Neural crest cell (in vitro differentiated cells): ENCODE measurements around the gene FBXO44. TPM values are rescaled to one million over a fixed set of nuclear protein-coding genes. Genes with fewer than 3 reads are reported as not detected.

Experiments used
- DNase-seq: peaks from one replicate; pipeline ENCODE4 v3.0.0; 2021; ENCODE audit warnings: low read depth, mixed read lengths, low spot score
- H3K27ac Mint-ChIP-seq: one replicate; pipeline ENCODE4 v1.8.0; 2021; ENCODE audit warnings: mild to moderate bottlenecking, mixed read lengths; ENCODE audit not compliant: unreplicated experiment
- H3K27me3 Mint-ChIP-seq: 2 replicates; pipeline ENCODE4 v1.8.0; 2021; ENCODE audit warnings: low read depth, mild to moderate bottlenecking, mixed read lengths
- H3K36me3 Mint-ChIP-seq: 2 replicates; pipeline ENCODE4 v1.8.0; 2021; ENCODE audit warnings: low read depth, mild to moderate bottlenecking, mixed read lengths
- H3K4me1 Mint-ChIP-seq: 2 replicates; pipeline ENCODE4 v1.8.0; 2021; ENCODE audit warnings: mixed read lengths
- H3K4me3 Mint-ChIP-seq: one replicate; pipeline ENCODE4 v1.8.0; 2021; ENCODE audit warnings: mild to moderate bottlenecking, mixed read lengths
- H3K9me3 Mint-ChIP-seq: 2 replicates; pipeline ENCODE4 v1.8.0; 2021; ENCODE audit warnings: mixed read lengths
- total RNA-seq: library from RNA; stranded (reverse); gene quantifications from 2 replicates; pipeline ENCODE4 v1.2.1, GENCODE V29; 2021
- TF ChIP-seq, protein P1 (sequence below): fragments of 200-600 bp; sonication (generic); conservative IDR thresholded peaks from 2 replicates; pipeline ENCODE4 v1.5.0; 2021; ENCODE audit warnings: antibody characterized with exemption, mild to moderate bottlenecking

FBXO44 gene
- total RNA-seq, 1 donor from 2014 or later, result 10.7 TPM

DNA sequence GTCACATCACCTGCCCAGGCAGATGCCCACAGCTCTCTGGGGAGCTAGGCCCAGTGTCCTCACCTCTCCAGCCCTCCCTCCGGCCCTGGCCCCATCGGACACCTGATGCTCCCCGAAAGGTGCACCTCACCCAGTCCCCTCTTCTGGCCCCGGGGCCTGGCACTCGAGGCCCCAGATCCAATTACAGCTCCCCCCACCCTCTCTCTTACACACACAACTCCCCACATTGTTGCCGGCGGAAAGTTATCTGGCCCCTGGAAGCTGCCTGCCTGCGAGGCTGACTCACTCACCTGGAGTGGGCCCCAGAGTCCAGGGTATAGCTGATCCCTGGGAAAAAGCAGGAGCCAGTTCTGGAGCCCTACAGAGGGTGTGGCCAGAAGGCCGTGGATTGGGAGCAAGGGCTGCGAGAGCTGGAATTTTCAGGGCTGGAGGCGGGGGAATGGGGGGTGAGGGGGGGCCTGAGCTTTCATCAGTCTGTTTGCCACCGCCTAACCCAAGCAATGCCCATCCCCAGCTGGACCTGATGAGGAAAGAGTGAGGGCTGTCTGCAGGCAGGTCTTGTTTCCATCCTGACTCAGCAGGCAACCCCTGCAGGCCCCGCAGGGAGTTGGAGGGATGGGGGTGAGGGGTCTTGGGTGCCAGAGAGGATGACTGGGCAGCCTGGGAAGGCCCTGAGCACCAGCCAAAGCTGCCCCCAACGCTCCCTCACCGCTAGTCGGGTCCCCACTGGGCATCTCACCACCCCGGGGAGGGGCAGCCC, 1.4 kb upstream of the FBXO44 start:
- Mint-ChIP-seq H3K9me3 (no peaks in the 10 kb centered on the region), H3K27ac (no peak overlapping the region), H3K4me3 (peak overlapping the region; percentile 64), H3K36me3 (no peaks in the 10 kb centered on the region), H3K27me3 (peaks cover 65% of the 10 kb centered on the region), H3K4me1 (peaks cover 7% of the 10 kb centered on the region)
- TF ChIP-seq, protein P1, sequence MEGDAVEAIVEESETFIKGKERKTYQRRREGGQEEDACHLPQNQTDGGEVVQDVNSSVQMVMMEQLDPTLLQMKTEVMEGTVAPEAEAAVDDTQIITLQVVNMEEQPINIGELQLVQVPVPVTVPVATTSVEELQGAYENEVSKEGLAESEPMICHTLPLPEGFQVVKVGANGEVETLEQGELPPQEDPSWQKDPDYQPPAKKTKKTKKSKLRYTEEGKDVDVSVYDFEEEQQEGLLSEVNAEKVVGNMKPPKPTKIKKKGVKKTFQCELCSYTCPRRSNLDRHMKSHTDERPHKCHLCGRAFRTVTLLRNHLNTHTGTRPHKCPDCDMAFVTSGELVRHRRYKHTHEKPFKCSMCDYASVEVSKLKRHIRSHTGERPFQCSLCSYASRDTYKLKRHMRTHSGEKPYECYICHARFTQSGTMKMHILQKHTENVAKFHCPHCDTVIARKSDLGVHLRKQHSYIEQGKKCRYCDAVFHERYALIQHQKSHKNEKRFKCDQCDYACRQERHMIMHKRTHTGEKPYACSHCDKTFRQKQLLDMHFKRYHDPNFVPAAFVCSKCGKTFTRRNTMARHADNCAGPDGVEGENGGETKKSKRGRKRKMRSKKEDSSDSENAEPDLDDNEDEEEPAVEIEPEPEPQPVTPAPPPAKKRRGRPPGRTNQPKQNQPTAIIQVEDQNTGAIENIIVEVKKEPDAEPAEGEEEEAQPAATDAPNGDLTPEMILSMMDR, result no peak
- no peak for DNase-seq

DNA sequence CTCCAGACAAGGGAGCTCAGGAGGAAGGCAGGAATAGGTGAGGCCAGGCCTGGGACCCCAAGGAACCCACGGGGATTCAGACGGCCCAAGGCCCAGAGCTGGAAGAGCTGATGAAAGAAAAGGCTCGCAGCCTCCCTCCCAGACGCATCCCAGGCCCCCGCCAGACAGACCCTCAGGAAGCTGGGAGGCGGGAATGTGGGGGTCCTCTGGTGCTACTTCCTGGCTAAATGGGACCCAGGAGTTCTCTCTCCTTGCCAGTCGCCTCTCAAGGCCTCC, 878 bp upstream of the FBXO44 start:
- Mint-ChIP-seq H3K36me3 (no peaks in the 10 kb centered on the region), H3K9me3 (no peaks in the 10 kb centered on the region)
- TF ChIP-seq, protein P1, result no peak

GRCh38 chr1:11654939-11655808, 497 bp downstream of the FBXO44 start:
- peak overlapping the region; percentile 79 for H3K4me3 Mint-ChIP-seq
- H3K27ac Mint-ChIP-seq, result no peak overlapping the region
- no peak for DNase-seq
- no peaks in the 10 kb centered on the region for H3K9me3 Mint-ChIP-seq
- peaks cover 46% of the 10 kb centered on the region for H3K27me3 Mint-ChIP-seq
- TF ChIP-seq, protein P1, result no peak
- H3K36me3 Mint-ChIP-seq, result no peaks in the 10 kb centered on the region
- H3K4me1 Mint-ChIP-seq, result peaks cover 7% of the 10 kb centered on the region

More for the DNA sequence above, 878 bp upstream of the FBXO44 start:
- no peak for DNase-seq
- H3K4me3 Mint-ChIP-seq, result peak overlapping the region; percentile 64
- no peak overlapping the region for H3K27ac Mint-ChIP-seq
- peaks cover 7% of the 10 kb centered on the region for H3K4me1 Mint-ChIP-seq
- H3K27me3 Mint-ChIP-seq, result peaks cover 60% of the 10 kb centered on the region

DNA sequence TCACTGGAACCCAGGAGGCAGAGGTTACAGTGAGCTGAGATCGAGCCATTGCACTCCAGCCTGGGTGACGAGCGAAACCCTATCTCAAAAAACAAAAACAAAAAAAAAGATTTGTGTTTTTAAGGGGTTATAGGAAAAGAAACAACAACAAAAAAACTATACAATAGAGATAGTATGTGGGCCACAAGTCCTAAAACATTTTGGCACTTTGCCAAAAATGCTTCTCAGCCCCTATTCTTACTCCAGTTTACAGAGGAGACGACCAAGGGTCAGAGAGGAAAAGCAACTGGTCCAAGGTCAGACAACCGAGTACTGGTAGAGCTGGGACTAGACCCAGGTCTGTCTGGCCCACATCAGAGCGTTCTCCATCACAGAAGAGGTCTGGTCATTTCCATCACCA, 3.0 kb downstream of the FBXO44 start:
- no peak overlapping the region for H3K4me3 Mint-ChIP-seq
- no peak overlapping the region for H3K27ac Mint-ChIP-seq
- no peaks in the 10 kb centered on the region for H3K9me3 Mint-ChIP-seq
- no peak for DNase-seq
- TF ChIP-seq, protein P1, result no peak
- no peaks in the 10 kb centered on the region for H3K36me3 Mint-ChIP-seq
- no peaks in the 10 kb centered on the region for H3K4me1 Mint-ChIP-seq
- peaks cover 29% of the 10 kb centered on the region for H3K27me3 Mint-ChIP-seq

DNA sequence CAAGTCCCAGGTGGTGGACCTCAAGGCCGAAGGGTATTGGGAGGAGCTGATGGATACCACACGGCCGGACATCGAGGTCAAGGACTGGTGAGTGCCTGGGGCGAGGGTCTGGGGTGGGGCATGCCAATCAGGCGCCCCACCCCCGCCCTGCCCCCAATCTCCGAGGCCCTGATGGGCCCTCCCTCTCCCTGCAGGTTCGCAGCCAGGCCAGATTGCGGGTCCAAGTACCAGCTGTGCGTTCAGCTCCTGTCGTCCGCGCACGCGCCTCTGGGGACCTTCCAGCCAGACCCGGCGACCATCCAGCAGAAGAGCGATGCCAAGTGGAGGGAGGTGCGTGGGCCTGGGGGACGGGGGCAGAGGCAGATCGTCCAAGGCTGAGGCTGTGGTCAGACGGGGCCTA, 3.9 kb downstream of the FBXO44 start:
- Mint-ChIP-seq H3K27ac (no peak overlapping the region), H3K36me3 (no peaks in the 10 kb centered on the region), H3K4me1 (no peaks in the 10 kb centered on the region), H3K4me3 (no peak overlapping the region), H3K9me3 (no peaks in the 10 kb centered on the region), H3K27me3 (peaks cover 29% of the 10 kb centered on the region)
- TF ChIP-seq, protein P1, result no peak
- DNase-seq, result no peak
